SK-N-SH (cell line): Measurements from ENCODE around the gene UTF1.

Experiments used
- FOXJ3 ChIP-seq: sonication (generic); formaldehyde crosslinking; IDR thresholded peaks from 2 replicates; pipeline ENCODE4 v1.5.1; 2020; ENCODE audit warnings: mild to moderate bottlenecking, missing genetic modification reagents
- GATA2 ChIP-seq: sonication (generic); formaldehyde crosslinking; IDR thresholded peaks from 2 replicates; pipeline ENCODE4 v1.5.0; 2020; ENCODE audit warnings: mild to moderate bottlenecking, missing genetic modification reagents
- MAX ChIP-seq: IDR thresholded peaks from 2 replicates; pipeline ENCODE4 v1.4.0; 2012; ENCODE audit warnings: low read depth
- TF ChIP-seq, protein P1 (sequence below): fragments of 200-600 bp; sonication (generic); IDR thresholded peaks from 2 replicates; pipeline ENCODE4 v1.6.1; 2017; ENCODE audit warnings: antibody characterized with exemption, mild to moderate bottlenecking, moderate library complexity
- TF ChIP-seq, protein P2 (sequence below): IDR thresholded peaks from 2 replicates; pipeline ENCODE4 v1.4.0; 2012; ENCODE audit warnings: low read depth, borderline replicate concordance

GRCh38 chr10:133276435-133277201 lies 46.6 kb downstream of the UTF1 start, which contains the start of gene ADAM8:
- TF ChIP-seq, protein P1, sequence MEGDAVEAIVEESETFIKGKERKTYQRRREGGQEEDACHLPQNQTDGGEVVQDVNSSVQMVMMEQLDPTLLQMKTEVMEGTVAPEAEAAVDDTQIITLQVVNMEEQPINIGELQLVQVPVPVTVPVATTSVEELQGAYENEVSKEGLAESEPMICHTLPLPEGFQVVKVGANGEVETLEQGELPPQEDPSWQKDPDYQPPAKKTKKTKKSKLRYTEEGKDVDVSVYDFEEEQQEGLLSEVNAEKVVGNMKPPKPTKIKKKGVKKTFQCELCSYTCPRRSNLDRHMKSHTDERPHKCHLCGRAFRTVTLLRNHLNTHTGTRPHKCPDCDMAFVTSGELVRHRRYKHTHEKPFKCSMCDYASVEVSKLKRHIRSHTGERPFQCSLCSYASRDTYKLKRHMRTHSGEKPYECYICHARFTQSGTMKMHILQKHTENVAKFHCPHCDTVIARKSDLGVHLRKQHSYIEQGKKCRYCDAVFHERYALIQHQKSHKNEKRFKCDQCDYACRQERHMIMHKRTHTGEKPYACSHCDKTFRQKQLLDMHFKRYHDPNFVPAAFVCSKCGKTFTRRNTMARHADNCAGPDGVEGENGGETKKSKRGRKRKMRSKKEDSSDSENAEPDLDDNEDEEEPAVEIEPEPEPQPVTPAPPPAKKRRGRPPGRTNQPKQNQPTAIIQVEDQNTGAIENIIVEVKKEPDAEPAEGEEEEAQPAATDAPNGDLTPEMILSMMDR: no peak
- TF ChIP-seq FOXJ3 (CRISPR knock-in tag): no peak
- TF ChIP-seq, protein P2, sequence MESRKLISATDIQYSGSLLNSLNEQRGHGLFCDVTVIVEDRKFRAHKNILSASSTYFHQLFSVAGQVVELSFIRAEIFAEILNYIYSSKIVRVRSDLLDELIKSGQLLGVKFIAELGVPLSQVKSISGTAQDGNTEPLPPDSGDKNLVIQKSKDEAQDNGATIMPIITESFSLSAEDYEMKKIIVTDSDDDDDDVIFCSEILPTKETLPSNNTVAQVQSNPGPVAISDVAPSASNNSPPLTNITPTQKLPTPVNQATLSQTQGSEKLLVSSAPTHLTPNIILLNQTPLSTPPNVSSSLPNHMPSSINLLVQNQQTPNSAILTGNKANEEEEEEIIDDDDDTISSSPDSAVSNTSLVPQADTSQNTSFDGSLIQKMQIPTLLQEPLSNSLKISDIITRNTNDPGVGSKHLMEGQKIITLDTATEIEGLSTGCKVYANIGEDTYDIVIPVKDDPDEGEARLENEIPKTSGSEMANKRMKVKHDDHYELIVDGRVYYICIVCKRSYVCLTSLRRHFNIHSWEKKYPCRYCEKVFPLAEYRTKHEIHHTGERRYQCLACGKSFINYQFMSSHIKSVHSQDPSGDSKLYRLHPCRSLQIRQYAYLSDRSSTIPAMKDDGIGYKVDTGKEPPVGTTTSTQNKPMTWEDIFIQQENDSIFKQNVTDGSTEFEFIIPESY: no peak
- no peak for TF ChIP-seq GATA2 (CRISPR knock-in tag)
- no peak for TF ChIP-seq MAX
